Measurements from ENCODE around the gene FAM168A.

GRCh38 chr11:73383249-73384124 is 214.4 kb downstream of the FAM168A start:
- no peak for TF ChIP-seq POLR2A (IDR thresholded peaks at IDR 0.05)
- TF ChIP-seq, protein P1, sequence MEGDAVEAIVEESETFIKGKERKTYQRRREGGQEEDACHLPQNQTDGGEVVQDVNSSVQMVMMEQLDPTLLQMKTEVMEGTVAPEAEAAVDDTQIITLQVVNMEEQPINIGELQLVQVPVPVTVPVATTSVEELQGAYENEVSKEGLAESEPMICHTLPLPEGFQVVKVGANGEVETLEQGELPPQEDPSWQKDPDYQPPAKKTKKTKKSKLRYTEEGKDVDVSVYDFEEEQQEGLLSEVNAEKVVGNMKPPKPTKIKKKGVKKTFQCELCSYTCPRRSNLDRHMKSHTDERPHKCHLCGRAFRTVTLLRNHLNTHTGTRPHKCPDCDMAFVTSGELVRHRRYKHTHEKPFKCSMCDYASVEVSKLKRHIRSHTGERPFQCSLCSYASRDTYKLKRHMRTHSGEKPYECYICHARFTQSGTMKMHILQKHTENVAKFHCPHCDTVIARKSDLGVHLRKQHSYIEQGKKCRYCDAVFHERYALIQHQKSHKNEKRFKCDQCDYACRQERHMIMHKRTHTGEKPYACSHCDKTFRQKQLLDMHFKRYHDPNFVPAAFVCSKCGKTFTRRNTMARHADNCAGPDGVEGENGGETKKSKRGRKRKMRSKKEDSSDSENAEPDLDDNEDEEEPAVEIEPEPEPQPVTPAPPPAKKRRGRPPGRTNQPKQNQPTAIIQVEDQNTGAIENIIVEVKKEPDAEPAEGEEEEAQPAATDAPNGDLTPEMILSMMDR (IDR thresholded peaks at IDR 0.05): no peak
